ENCODE results near the gene ARHGAP40. TPM values are rescaled to one million over a fixed set of nuclear protein-coding genes. Genes with fewer than 3 reads are reported as not detected.
A peak's percentile ranks its signal among the peaks of the same experiment; 100 is the strongest.

Gene ARHGAP40
- total and polyA plus RNA-seq, 2 of the 13 experiments (the other 11 are each of a cell fraction or from before 2014, with no cell fraction given), result 0.75 to 2.1 TPM

DNA sequence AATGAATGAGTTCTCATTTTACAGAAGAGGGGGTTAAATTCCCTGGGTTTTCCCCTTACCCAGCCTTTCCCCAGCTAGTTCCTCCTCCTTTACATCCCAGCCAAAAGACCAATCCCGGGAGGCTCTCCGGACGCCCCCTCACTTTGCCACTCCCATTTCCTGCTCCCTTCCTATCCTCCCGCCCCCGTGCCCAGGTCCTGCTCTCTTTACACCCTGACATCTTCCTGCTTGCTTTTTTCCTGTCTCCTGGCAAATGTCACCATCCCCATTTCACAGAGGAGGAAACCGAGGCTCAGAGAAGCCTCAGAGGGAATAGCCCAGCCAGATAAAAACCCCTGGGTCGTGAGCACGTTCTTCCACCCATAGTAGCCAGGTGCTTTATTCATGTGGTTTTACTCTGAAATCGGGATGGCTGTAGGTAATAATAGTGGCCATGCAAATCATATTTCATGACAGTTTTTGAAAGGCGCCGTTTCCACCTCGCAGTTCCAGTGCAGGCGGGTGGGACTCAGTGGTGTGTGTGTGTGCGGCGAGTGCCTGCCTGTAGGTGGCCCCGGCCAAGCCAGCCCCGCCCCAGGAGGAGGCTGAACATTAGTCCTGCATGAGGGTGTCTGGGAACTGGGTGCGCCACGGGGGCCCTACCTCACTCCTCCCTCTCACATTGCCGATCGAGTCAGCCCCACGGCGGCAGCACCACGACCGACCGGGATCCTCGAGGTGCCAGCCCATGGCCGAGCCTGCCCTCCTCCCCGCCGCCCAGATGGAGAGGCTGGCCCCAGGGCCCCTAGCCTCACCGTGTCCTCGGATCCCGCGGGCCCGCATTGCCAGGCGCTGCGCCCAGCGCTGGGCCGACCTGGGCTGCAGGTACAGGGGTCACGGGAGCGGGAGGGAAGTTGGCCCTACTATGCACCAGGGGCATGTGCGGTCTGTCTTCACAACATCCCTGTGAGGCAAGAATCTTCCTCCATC, at the start of gene ARHGAP40 (continued):
- TF ChIP-seq ZNF563 (CRISPR knock-in tag; IDR thresholded peaks at IDR 0.05) (no peak; the same call in 1 of the 2 replicates), HDAC1 (CRISPR knock-in tag; IDR thresholded peaks at IDR 0.05) (no peak), ZSCAN12 (CRISPR knock-in tag; IDR thresholded peaks at IDR 0.05) (no peak), NFKBIZ (CRISPR knock-in tag; IDR thresholded peaks at IDR 0.05) (no peak), RARA (CRISPR knock-in tag; IDR thresholded peaks at IDR 0.05) (no peak), FOXM1 (CRISPR knock-in tag; IDR thresholded peaks at IDR 0.05) (peak; percentile 35; the same call in 1 of the 2 replicates), ETS1 (CRISPR knock-in tag; IDR thresholded peaks at IDR 0.05) (no peak), ZNF337 (CRISPR knock-in tag; IDR thresholded peaks at IDR 0.05; ENCODE audit: borderline replicate concordance, low read depth) (no peak), CTCF (CRISPR knock-in tag; IDR thresholded peaks at IDR 0.05) (peak; percentile 71), SNAPC2 (CRISPR knock-in tag; IDR thresholded peaks at IDR 0.05) (no peak), ZNF780A (CRISPR knock-in tag; IDR thresholded peaks at IDR 0.05) (0 out of 2 replicates have a peak, but pooled peaks have one; percentile 51), SOX6 (IDR thresholded peaks at IDR 0.05) (no peak), SOX6 (CRISPR knock-in tag; IDR thresholded peaks at IDR 0.05) (0 out of 2 replicates have a peak, but pooled peaks have one; percentile 15), HES4 (CRISPR knock-in tag; IDR thresholded peaks at IDR 0.05; ENCODE audit: borderline replicate concordance) (no peak), ZNF121 (CRISPR knock-in tag; IDR thresholded peaks at IDR 0.05) (peak; percentile 97), TAF15 (IDR thresholded peaks at IDR 0.05; ENCODE audit: low read depth, low read length, poor library complexity, severe bottlenecking) (no peak), SMAD3 (CRISPR knock-in tag; IDR thresholded peaks at IDR 0.05) (0 out of 2 replicates have a peak, but pooled peaks have one; percentile 19), ZFP91 (CRISPR knock-in tag; IDR thresholded peaks at IDR 0.05; ENCODE audit: borderline replicate concordance) (peak; percentile 62; the same call in 1 of the 2 replicates), ZNF451 (CRISPR knock-in tag; IDR thresholded peaks at IDR 0.05) (no peak), ATM (IDR thresholded peaks at IDR 0.05; ENCODE audit: borderline replicate concordance) (no peak), NAIF1 (CRISPR knock-in tag; IDR thresholded peaks at IDR 0.05; ENCODE audit: borderline replicate concordance) (no peak), RBAK (CRISPR knock-in tag; IDR thresholded peaks at IDR 0.05) (no peak)
- TF ChIP-seq, protein P1, sequence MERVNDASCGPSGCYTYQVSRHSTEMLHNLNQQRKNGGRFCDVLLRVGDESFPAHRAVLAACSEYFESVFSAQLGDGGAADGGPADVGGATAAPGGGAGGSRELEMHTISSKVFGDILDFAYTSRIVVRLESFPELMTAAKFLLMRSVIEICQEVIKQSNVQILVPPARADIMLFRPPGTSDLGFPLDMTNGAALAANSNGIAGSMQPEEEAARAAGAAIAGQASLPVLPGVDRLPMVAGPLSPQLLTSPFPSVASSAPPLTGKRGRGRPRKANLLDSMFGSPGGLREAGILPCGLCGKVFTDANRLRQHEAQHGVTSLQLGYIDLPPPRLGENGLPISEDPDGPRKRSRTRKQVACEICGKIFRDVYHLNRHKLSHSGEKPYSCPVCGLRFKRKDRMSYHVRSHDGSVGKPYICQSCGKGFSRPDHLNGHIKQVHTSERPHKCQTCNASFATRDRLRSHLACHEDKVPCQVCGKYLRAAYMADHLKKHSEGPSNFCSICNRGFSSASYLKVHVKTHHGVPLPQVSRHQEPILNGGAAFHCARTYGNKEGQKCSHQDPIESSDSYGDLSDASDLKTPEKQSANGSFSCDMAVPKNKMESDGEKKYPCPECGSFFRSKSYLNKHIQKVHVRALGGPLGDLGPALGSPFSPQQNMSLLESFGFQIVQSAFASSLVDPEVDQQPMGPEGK (CRISPR knock-in tag; IDR thresholded peaks at IDR 0.05), result peak; percentile 75
